ENCODE measurements around the gene GLA. TPM values are rescaled to one million over a fixed set of nuclear protein-coding genes. Genes with fewer than 3 reads are reported as not detected.

The GLA gene
- total and polyA plus RNA-seq, 2 of the 13 experiments (the other 11 are each of a cell fraction or from before 2014, with no cell fraction given) = 31.4 to 59.3 TPM

GRCh38 chrX:101385026-101385684, 22.6 kb downstream of the GLA start:
- ATAC-seq (no peak), DNase-seq (ENCODE audit: low spot score) (no peak), FAIRE-seq (no peak)
- no TSS peak for BruUV-seq (replicated peaks)
- no peak overlapping the region for H3K27ac ChIP-seq (ENCODE audit: extremely low read length, insufficient read depth, low read length)
- no peaks in the 10 kb centered on the region for H3K9me3 ChIP-seq (ENCODE audit: low read length)
- POLR2A ChIA-PET = no interaction called here
- no peak overlapping the region for H2AFZ ChIP-seq (ENCODE audit: low read length)
- no peak overlapping the region for H3K4me3 ChIP-seq (replicated peaks in 1 of 3; ENCODE audit: insufficient read depth in 1 of 3, low read depth in 2 of 3, low read length in 3 of 3)
- no peak overlapping the region for H3K9ac ChIP-seq (ENCODE audit: insufficient read depth, low read depth, low read length)
- 94% methylated on average over 3 of the region's 7 CpGs for WGBS (ENCODE audit: low lambda C conversion rate)
- H3K79me2 ChIP-seq (ENCODE audit: insufficient read depth, low read length) = no peaks in the 10 kb centered on the region
- no peaks in the 10 kb centered on the region for H4K20me1 ChIP-seq (ENCODE audit: insufficient read depth, low read length)
- intact Hi-C loops (cut with micrococcal nuclease; ENCODE audit: unreplicated experiment) = no loop called here
- in situ Hi-C loops (cut with HindIII; ENCODE audit: extremely low pct_ligation_motif_present, low pct_unique_long_range_greater_than_20kb) = no loop called here
- H3K36me3 ChIP-seq (replicated peaks in 1 of 2; ENCODE audit: control insufficient read depth in 1 of 2, insufficient read depth in 2 of 2, low read length in 2 of 2) = no peaks in the 10 kb centered on the region
- no peak overlapping the region for H3K4me2 ChIP-seq (ENCODE audit: low read depth, low read length)
- CTCF ChIA-PET (ENCODE audit: low intra/inter-chr PET ratio, low total read pairs) = no interaction called here
- no peaks in the 10 kb centered on the region for H3K4me1 ChIP-seq (ENCODE audit: insufficient read depth, low read length)
- no peaks in the 10 kb centered on the region for H3K27me3 ChIP-seq (ENCODE audit: control insufficient read depth in 1 of 2, insufficient read depth in 2 of 2, low read length in 2 of 2)
- TF ChIP-seq ZNF83 (CRISPR knock-in tag; IDR thresholded peaks at IDR 0.05; ENCODE audit: borderline replicate concordance) (no peak), FOXJ3 (CRISPR knock-in tag; IDR thresholded peaks at IDR 0.05; ENCODE audit: borderline replicate concordance) (no peak), JUN (CRISPR knock-in tag; IDR thresholded peaks at IDR 0.05) (no peak), TBX3 (IDR thresholded peaks at IDR 0.05; ENCODE audit: borderline replicate concordance) (no peak), ZEB1 (IDR thresholded peaks at IDR 0.05; ENCODE audit: insufficient replicate concordance, low read depth) (no peak), ZSCAN25 (CRISPR knock-in tag; IDR thresholded peaks at IDR 0.05) (no peak), NFYC (CRISPR knock-in tag; IDR thresholded peaks at IDR 0.05) (no peak), SUZ12 (IDR thresholded peaks at IDR 0.05; ENCODE audit: low read depth, low read length) (no peak), SOX6 (IDR thresholded peaks at IDR 0.05) (no peak), SOX6 (CRISPR knock-in tag; IDR thresholded peaks at IDR 0.05) (no peak), PTBP1 (IDR thresholded peaks at IDR 0.05; ENCODE audit: low read depth, low read length, poor library complexity, severe bottlenecking) (no peak), ZFX (CRISPR knock-in tag; IDR thresholded peaks at IDR 0.05; ENCODE audit: low read depth) (no peak), MAFK (conservative IDR thresholded peaks at IDR 0.05 in 1 of 2, IDR thresholded peaks at IDR 0.05 in 1 of 2; ENCODE audit: low read length in 2 of 2) (no peak), ZNF20 (CRISPR knock-in tag; IDR thresholded peaks at IDR 0.05) (no peak), ZFP36L2 (CRISPR knock-in tag; IDR thresholded peaks at IDR 0.05) (no peak), ZNF503 (CRISPR knock-in tag; IDR thresholded peaks at IDR 0.05) (no peak)
- TF ChIP-seq, protein P1, sequence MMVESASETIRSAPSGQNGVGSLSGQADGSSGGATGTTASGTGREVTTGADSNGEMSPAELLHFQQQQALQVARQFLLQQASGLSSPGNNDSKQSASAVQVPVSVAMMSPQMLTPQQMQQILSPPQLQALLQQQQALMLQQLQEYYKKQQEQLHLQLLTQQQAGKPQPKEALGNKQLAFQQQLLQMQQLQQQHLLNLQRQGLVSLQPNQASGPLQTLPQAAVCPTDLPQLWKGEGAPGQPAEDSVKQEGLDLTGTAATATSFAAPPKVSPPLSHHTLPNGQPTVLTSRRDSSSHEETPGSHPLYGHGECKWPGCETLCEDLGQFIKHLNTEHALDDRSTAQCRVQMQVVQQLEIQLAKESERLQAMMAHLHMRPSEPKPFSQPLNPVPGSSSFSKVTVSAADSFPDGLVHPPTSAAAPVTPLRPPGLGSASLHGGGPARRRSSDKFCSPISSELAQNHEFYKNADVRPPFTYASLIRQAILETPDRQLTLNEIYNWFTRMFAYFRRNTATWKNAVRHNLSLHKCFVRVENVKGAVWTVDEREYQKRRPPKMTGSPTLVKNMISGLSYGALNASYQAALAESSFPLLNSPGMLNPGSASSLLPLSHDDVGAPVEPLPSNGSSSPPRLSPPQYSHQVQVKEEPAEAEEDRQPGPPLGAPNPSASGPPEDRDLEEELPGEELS (CRISPR knock-in tag; IDR thresholded peaks at IDR 0.05) = no peak
- TF ChIP-seq, protein P2, sequence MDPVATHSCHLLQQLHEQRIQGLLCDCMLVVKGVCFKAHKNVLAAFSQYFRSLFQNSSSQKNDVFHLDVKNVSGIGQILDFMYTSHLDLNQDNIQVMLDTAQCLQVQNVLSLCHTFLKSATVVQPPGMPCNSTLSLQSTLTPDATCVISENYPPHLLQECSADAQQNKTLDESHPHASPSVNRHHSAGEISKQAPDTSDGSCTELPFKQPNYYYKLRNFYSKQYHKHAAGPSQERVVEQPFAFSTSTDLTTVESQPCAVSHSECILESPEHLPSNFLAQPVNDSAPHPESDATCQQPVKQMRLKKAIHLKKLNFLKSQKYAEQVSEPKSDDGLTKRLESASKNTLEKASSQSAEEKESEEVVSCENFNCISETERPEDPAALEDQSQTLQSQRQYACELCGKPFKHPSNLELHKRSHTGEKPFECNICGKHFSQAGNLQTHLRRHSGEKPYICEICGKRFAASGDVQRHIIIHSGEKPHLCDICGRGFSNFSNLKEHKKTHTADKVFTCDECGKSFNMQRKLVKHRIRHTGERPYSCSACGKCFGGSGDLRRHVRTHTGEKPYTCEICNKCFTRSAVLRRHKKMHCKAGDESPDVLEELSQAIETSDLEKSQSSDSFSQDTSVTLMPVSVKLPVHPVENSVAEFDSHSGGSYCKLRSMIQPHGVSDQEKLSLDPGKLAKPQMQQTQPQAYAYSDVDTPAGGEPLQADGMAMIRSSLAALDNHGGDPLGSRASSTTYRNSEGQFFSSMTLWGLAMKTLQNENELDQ (CRISPR knock-in tag; IDR thresholded peaks at IDR 0.05; ENCODE audit: borderline replicate concordance) = no peak

Measured in HepG2 (cell line).